NCI-H524 (cell line): ENCODE data around the gene LRP1B.
A peak's percentile ranks its signal among the peaks of the same experiment; 100 is the strongest.

Experiments
- DNase-seq, 2 experiments: peaks; one replicate each; lab custom pipeline; 2025; lab: John Stamatoyannopoulos, UW

The LRP1B gene

GRCh38 chr2:142040556-142040955 lies 90.3 kb downstream of the LRP1B start:
- DNase-seq, result no peak

- DNase-seq, result no peak
These were observed 92.0 kb downstream of the LRP1B start for GRCh38 chr2:142038826-142039225.

GRCh38 chr2:142037744-142038143 lies 93.1 kb downstream of the LRP1B start:
- DNase-seq, result no peak

- DNase-seq, result peak in 1 of 2 experiments; percentile 26
These were observed 93.8 kb downstream of the LRP1B start for GRCh38 chr2:142037066-142037465.

GRCh38 chr2:142033393-142033792 lies 97.4 kb downstream of the LRP1B start:
- DNase-seq, result no peak

- DNase-seq, result no peak
These were observed 99.2 kb downstream of the LRP1B start for GRCh38 chr2:142031656-142032055.

- no peak for DNase-seq
These were observed 100.1 kb downstream of the LRP1B start for GRCh38 chr2:142030735-142031134.

GRCh38 chr2:142029974-142030373 lies 100.8 kb downstream of the LRP1B start:
- no peak for DNase-seq

GRCh38 chr2:142025394-142025793 lies 105.4 kb downstream of the LRP1B start:
- DNase-seq, result no peak

- DNase-seq, result no peak
These were observed 110.4 kb downstream of the LRP1B start for GRCh38 chr2:142020368-142020767.

- DNase-seq, result no peak
These were observed 116.3 kb downstream of the LRP1B start for GRCh38 chr2:142014536-142014935.

- no peak for DNase-seq
These were observed 118.0 kb downstream of the LRP1B start for GRCh38 chr2:142012797-142013196.

GRCh38 chr2:142010477-142011270 lies 120.1 kb downstream of the LRP1B start:
- no peak for DNase-seq

- no peak for DNase-seq
These were observed 122.6 kb downstream of the LRP1B start for GRCh38 chr2:142008135-142008744.

- DNase-seq, result no peak
These were observed 136.8 kb downstream of the LRP1B start for GRCh38 chr2:141994066-141994465.

- DNase-seq, result no peak
These were observed 138.1 kb downstream of the LRP1B start for GRCh38 chr2:141992695-141993094.

- no peak for DNase-seq
These were observed 162.4 kb downstream of the LRP1B start for GRCh38 chr2:141968433-141968832.

- no peak for DNase-seq
These were observed 162.8 kb downstream of the LRP1B start for GRCh38 chr2:141967980-141968379.

- no peak for DNase-seq
These were observed 163.3 kb downstream of the LRP1B start for GRCh38 chr2:141967503-141967902.

GRCh38 chr2:141959941-141960340 lies 170.9 kb downstream of the LRP1B start:
- DNase-seq, result no peak

- DNase-seq, result no peak
These were observed 171.8 kb downstream of the LRP1B start for GRCh38 chr2:141959016-141959415.

- DNase-seq, result peak in 1 of 2 experiments; percentile 20
These were observed 172.9 kb downstream of the LRP1B start for GRCh38 chr2:141957827-141958450.

- DNase-seq, result no peak
These were observed 173.5 kb downstream of the LRP1B start for GRCh38 chr2:141957321-141957720.
